Lung (tissue), 12 donors: ENCODE results near the gene HLA-DRA. TPM values are rescaled to one million over a fixed set of nuclear protein-coding genes. Genes with fewer than 3 reads are reported as not detected.

Experiments
- ATAC-seq: fragments of 200-7000 bp; cut with Tn5 transposase; one replicate; pipeline ENCODE4 v1.9.1; 2020; ENCODE audit warnings: moderate number of reproducible peaks; ENCODE audit not compliant: insufficient read depth, low FRiP score
- DNase-seq, 3 donors: peaks; one replicate each; pipeline ENCODE4 v3.0.0-alpha.2; 2013 to 2017
- H3K27ac ChIP-seq, 2 donors: one replicate each; pipeline ENCODE4 v1.5.1; 2013; ENCODE audit warnings: mild to moderate bottlenecking in 2 of 2, moderate library complexity in 2 of 2, control low read depth in 1 of 2, inconsistent platforms in 1 of 2, low read depth in 1 of 2, low read length in 1 of 2
- H3K27me3 ChIP-seq, 3 donors: one replicate each; pipeline ENCODE4 v1.5.1; 2013; ENCODE audit warnings: low read length in 2 of 3; ENCODE audit not compliant: control insufficient read depth in 3 of 3, insufficient read depth in 3 of 3
- H3K36me3 ChIP-seq, 4 donors: one replicate each; pipeline ENCODE4 v1.5.1; 2013; ENCODE audit warnings: low read length in 4 of 4, mild to moderate bottlenecking in 1 of 4, moderate library complexity in 1 of 4; ENCODE audit not compliant: control insufficient read depth in 4 of 4, insufficient read depth in 4 of 4
- H3K4me1 ChIP-seq, 5 donors: one replicate each; pipeline ENCODE4 v1.5.1; 2013; ENCODE audit warnings: low read length in 5 of 5, mild to moderate bottlenecking in 2 of 5, moderate library complexity in 1 of 5; ENCODE audit not compliant: control insufficient read depth in 5 of 5, insufficient read depth in 5 of 5
- H3K4me3 ChIP-seq: one replicate; pipeline ENCODE4 v1.5.1; 2013; ENCODE audit warnings: mild to moderate bottlenecking, control low read depth, moderate library complexity
- H3K9ac ChIP-seq, 2 donors: one replicate each; pipeline ENCODE4 v1.5.1; 2013; ENCODE audit warnings: low read length in 2 of 2, control low read depth in 1 of 2; ENCODE audit not compliant: insufficient read depth in 1 of 2
- H3K9me3 ChIP-seq, 4 donors: one replicate each; pipeline ENCODE4 v1.5.1; 2013; ENCODE audit warnings: low read length in 3 of 4, mild to moderate bottlenecking in 1 of 4, moderate library complexity in 1 of 4; ENCODE audit not compliant: control insufficient read depth in 4 of 4, insufficient read depth in 3 of 4
- WGBS, 2 donors: extraction: QIAGEN DNeasy Blood & Tissue Kit; methylation state at CpG; one replicate each; pipeline ENCODE4 v1.1.7; 2013; 5-methylcytosine and 5-hydroxymethylcytosine counted together
- polyA plus RNA-seq, 2 donors: library from polyadenylated mRNA; stranded (reverse); fragments of 200-250 nt; gene quantifications; one replicate each; pipeline ENCODE4 v1.2.1, GENCODE V29; 2013
- total RNA-seq, 2 donors: library from RNA; depleted of rRNA in 1 of 2; stranded (reverse); fragments of >200 nt in 1 of 2; gene quantifications; one replicate each; pipeline ENCODE4 v1.2.1, GENCODE V29; 2014 to 2021
- TF ChIP-seq, protein P1 (sequence below): IDR thresholded peaks from 2 replicates; pipeline ENCODE4 v1.5.1; 2012; ENCODE audit warnings: mild to moderate bottlenecking; ENCODE audit errors: control extremely low read depth, extremely low read depth
- donor health status: control.
- donor health status: control.
- donor health status: Bipolar disorder and iron deficiency.
- donor health status: healthy.
- donor health status: DM: yes; HTN: yes; CAD: no.

The HLA-DRA gene
- total and polyA plus RNA-seq, 4 donors, result 421 to 1,160 (median 875) TPM

DNA sequence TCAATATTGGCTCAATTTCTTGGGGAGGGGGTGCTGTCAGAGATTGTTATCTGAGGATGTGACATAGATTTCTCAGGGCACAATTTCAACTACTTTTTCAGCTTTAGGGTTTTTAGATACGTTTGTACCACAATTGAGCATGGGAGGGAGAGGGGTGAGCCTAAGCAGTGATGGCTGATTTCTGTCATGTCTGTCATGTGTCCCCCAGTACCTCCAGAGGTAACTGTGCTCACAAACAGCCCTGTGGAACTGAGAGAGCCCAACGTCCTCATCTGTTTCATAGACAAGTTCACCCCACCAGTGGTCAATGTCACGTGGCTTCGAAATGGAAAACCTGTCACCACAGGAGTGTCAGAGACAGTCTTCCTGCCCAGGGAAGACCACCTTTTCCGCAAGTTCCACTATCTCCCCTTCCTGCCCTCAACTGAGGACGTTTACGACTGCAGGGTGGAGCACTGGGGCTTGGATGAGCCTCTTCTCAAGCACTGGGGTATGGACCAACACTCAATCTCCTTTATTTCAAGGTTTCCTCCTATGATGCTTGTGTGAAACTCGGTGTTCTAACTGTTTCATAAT lies 3.4 kb downstream of the HLA-DRA start:
- Histone ChIP-seq H3K36me3 (peaks cover 0 to 7% (median 0%) of the 10 kb centered on the region in 4 donors), H3K27me3 (no peaks in the 10 kb centered on the region), H3K9me3 (no peaks in the 10 kb centered on the region), H3K27ac (no peak overlapping the region), H3K4me3 (no peak overlapping the region), H3K9ac (no peak overlapping the region), H3K4me1 (peaks cover 0 to 1% (median 0%) of the 10 kb centered on the region in 5 donors)
- 80 to 84% methylated on average over 8 of the region's 8 CpGs for WGBS, 2 donors
- TF ChIP-seq, protein P1, sequence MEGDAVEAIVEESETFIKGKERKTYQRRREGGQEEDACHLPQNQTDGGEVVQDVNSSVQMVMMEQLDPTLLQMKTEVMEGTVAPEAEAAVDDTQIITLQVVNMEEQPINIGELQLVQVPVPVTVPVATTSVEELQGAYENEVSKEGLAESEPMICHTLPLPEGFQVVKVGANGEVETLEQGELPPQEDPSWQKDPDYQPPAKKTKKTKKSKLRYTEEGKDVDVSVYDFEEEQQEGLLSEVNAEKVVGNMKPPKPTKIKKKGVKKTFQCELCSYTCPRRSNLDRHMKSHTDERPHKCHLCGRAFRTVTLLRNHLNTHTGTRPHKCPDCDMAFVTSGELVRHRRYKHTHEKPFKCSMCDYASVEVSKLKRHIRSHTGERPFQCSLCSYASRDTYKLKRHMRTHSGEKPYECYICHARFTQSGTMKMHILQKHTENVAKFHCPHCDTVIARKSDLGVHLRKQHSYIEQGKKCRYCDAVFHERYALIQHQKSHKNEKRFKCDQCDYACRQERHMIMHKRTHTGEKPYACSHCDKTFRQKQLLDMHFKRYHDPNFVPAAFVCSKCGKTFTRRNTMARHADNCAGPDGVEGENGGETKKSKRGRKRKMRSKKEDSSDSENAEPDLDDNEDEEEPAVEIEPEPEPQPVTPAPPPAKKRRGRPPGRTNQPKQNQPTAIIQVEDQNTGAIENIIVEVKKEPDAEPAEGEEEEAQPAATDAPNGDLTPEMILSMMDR, result no peak
- no peak for ATAC-seq
- DNase-seq, result no peak

DNA sequence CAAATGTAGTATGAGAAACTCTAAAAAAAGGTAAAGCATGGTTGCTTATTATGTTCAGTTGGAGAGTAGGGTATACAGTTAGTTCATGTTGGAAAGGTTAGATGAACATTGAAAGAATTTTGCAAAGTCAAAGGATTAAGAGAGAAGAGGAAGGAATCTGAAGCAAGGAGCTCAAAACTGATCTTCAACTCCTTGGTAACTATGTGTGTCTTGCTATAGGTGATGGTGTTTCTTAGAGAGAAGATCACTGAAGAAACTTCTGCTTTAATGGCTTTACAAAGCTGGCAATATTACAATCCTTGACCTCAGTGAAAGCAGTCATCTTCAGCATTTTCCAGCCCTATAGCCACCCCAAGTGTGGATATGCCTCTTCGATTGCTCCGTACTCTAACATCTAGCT lies 4.7 kb downstream of the HLA-DRA start:
- DNase-seq (no peak), ATAC-seq (no peak)
- Histone ChIP-seq H3K36me3 (peaks cover 0 to 7% (median 0%) of the 10 kb centered on the region in 4 donors), H3K27ac (no peak overlapping the region), H3K4me1 (peaks cover 0 to 1% (median 0%) of the 10 kb centered on the region in 5 donors), H3K9ac (no peak overlapping the region), H3K9me3 (no peaks in the 10 kb centered on the region), H3K4me3 (no peak overlapping the region), H3K27me3 (no peaks in the 10 kb centered on the region)
- 69 to 90% methylated on average over 2 of the region's 2 CpGs for WGBS, 2 donors
- TF ChIP-seq, protein P1, result no peak

DNA sequence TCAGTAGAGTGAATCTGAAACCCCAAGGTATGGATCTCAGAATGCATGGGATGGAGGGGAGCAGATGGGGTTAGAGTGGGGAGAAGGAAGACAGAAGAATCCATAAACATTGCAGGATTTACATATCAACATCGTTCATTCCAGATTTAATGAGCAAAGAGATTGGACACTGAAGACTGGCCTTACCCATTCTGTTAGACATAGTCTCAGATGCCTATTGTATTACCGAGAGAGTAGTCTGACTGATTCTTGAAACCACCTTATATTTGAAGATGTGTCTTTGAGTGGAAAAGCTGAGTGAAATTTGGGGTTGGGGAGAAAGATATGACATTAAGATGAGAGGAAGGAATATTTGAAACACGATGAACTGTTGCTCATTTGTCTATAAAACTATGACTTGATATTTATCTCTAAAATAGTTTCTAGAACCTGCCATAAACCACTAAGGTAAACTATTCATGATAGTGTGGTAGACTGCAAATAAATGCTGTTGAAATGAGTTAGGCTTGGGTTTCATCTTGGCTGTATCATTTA lies 5.7 kb downstream of the HLA-DRA start:
- H3K4me1 ChIP-seq, result peaks cover 0 to 1% (median 0%) of the 10 kb centered on the region in 5 donors
- H3K9me3 ChIP-seq, result no peaks in the 10 kb centered on the region
- WGBS, 2 donors, result 74 to 76% methylated on average over 3 of the region's 3 CpGs
- H3K4me3 ChIP-seq, result no peak overlapping the region
- H3K36me3 ChIP-seq, result peaks cover 0 to 7% (median 0%) of the 10 kb centered on the region in 4 donors
- DNase-seq (no peak), ATAC-seq (no peak)
- H3K27me3 ChIP-seq, result no peaks in the 10 kb centered on the region
- no peak overlapping the region for H3K9ac ChIP-seq
- H3K27ac ChIP-seq, result no peak overlapping the region
- TF ChIP-seq, protein P1, result no peak
